Esophagus muscularis mucosa (tissue), 4 donors: Measurements from ENCODE around the gene DTNBP1.

ENCODE experiments used
- CTCF ChIP-seq, 3 experiments: fragments of 200-600 bp in 2 of 3; fragments of 450-650 bp in 1 of 3; sonication (generic) in 2 of 3; IDR thresholded peaks; one replicate each; pipeline ENCODE4 v1.5.1; 2017 to 2019; ENCODE audit warnings: antibody characterized with exemption in 3 of 3, mild to moderate bottlenecking in 2 of 3, moderate library complexity in 1 of 3
- EP300 ChIP-seq: sonication (generic); formaldehyde crosslinking; IDR thresholded peaks from one replicate; pipeline ENCODE4 v1.6.1; 2017; ENCODE audit warnings: antibody characterized with exemption
- POLR2A ChIP-seq: fragments of 450-650 bp; IDR thresholded peaks from one replicate; pipeline ENCODE4 v1.6.1; 2017; ENCODE audit warnings: antibody characterized with exemption, moderate library complexity, mild to moderate bottlenecking, low read depth
- POLR2AphosphoS5 ChIP-seq, 2 donors: sonication (generic); formaldehyde crosslinking; IDR thresholded peaks; one replicate each; pipeline ENCODE4 v1.6.1; 2017; ENCODE audit warnings: antibody characterized with exemption in 2 of 2

GRCh38 chr6:15495375-15495901 lies 167.4 kb downstream of the DTNBP1 start:
- TF ChIP-seq POLR2A (no peak), CTCF (IDR thresholded peaks at IDR 0.05) (no peak), POLR2AphosphoS5 (IDR thresholded peaks at IDR 0.05) (peak; percentile 37 to 69), EP300 (no peak)
